Peyer's patch (tissue), 4 donors: Measurements from ENCODE around the gene SLC39A10.

Source experiments
- POLR2A ChIP-seq, 2 donors: fragments of 450-650 bp; IDR thresholded peaks; one replicate each; pipeline ENCODE4 v1.5.1; 2017; ENCODE audit warnings: antibody characterized with exemption in 2 of 2, mild to moderate bottlenecking in 2 of 2, moderate library complexity in 2 of 2
- TF ChIP-seq, protein P1 (sequence below), 6 experiments: fragments of 450-650 bp in 4 of 6; fragments of 200-600 bp in 2 of 6; sonication (generic) in 1 of 6; IDR thresholded peaks; one replicate each; pipeline ENCODE4 v1.5.1; 2017 to 2019; ENCODE audit warnings: antibody characterized with exemption in 6 of 6, mild to moderate bottlenecking in 3 of 6, moderate library complexity in 1 of 6

GRCh38 chr2:195677884-195678283 is 20.9 kb downstream of the SLC39A10 start:
- TF ChIP-seq, protein P1, sequence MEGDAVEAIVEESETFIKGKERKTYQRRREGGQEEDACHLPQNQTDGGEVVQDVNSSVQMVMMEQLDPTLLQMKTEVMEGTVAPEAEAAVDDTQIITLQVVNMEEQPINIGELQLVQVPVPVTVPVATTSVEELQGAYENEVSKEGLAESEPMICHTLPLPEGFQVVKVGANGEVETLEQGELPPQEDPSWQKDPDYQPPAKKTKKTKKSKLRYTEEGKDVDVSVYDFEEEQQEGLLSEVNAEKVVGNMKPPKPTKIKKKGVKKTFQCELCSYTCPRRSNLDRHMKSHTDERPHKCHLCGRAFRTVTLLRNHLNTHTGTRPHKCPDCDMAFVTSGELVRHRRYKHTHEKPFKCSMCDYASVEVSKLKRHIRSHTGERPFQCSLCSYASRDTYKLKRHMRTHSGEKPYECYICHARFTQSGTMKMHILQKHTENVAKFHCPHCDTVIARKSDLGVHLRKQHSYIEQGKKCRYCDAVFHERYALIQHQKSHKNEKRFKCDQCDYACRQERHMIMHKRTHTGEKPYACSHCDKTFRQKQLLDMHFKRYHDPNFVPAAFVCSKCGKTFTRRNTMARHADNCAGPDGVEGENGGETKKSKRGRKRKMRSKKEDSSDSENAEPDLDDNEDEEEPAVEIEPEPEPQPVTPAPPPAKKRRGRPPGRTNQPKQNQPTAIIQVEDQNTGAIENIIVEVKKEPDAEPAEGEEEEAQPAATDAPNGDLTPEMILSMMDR (IDR thresholded peaks at IDR 0.05) = no peak
- TF ChIP-seq POLR2A (IDR thresholded peaks at IDR 0.05) = no peak
